ENCODE data around the gene ENDOU. TPM values are rescaled to one million over a fixed set of nuclear protein-coding genes. Genes with fewer than 3 reads are reported as not detected.

The ENDOU gene
- polyA plus RNA-seq, 3 donors: 0.17 to 0.40 TPM; not detected in 1

DNA sequence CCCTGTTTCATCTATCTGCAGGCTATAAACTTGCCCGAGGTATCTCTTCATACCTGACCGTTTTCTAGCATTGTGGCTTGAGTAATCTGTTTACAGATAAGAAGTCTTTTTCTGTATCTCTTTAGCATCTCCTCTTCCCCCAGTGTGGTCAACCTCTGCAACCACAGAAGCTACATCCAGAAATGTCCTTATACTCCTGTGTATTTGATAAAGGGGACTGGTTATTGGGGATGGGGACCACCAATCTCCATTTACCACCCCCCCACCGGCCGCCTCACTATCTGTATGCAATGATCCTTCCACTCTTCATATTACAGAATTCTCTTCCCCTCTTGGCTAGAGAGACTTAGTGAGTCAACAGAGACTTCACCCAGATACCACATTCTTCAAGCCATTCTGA is 16.1 kb downstream of the ENDOU start:
- peak overlapping the region; percentile 57 for H3K4me2 ChIP-seq (replicated peaks; ENCODE audit: extremely low read depth, low read length, poor library complexity, severe bottlenecking)
- no CpG with 5 or more reads among the region's 4 CpGs for WGBS (ENCODE audit: insufficient coverage)

DNA sequence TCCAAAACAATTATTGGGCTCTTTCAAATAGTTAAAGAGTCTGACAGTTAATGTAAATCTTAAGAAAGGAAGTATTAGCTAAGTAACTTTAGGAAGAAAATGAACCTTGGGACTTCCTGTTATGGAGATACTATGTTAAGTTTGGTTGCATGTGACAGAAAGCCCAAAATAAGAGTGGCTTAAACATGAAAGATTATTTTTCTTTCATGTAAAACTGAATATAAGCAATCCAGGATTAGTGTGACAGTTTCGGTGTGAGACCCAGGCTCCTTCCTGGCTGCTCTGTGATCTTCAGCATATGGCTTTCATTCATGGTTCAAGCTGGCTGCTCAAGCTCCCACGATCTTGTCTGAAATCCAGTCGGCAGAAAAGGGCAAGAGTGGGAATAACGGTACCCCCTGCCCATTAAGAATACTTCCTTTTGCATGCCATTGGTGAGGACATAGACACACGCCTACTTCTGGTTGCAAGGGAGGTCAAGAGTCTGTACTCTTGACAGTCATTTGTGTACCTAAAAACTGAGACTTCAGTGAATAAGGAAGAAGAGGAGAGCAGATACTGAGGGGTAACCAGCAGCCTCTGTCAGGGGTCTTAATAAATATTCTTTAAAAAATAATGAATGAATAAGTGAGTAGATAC is 17.3 kb downstream of the ENDOU start:
- Mint-ChIP-seq H3K4me1 (peaks cover 66% of the 10 kb centered on the region), H3K9me3 (no peaks in the 10 kb centered on the region), H3K27ac (peak overlapping the region; percentile 83 to 96 (median 88)), H3K4me3 (peak overlapping the region; percentile 48 to 76), H3K36me3 (peaks cover 5 to 11% of the 10 kb centered on the region in 2 donors), H3K27me3 (ENCODE audit: low read depth in 3 of 3) (peaks cover 0 to 3% (median 2%) of the 10 kb centered on the region in 3 donors)
- H3K4me1 ChIP-seq (ENCODE audit: control insufficient read depth in 1 of 2, insufficient read depth in 2 of 2, low read length in 2 of 2): peaks cover 53 to 67% of the 10 kb centered on the region in 2 donors
- peaks cover 16% of the 10 kb centered on the region for H4K20me1 ChIP-seq (ENCODE audit: insufficient read depth, low read length)
- WGBS (ENCODE audit: insufficient coverage): 30% methylated on average over 3 of the region's 5 CpGs
- H3K4me3 ChIP-seq (replicated peaks in 1 of 3; ENCODE audit: low read depth in 2 of 3, low read length in 3 of 3): peak overlapping the region in 2 of 3 experiments; percentile 9 to 88
- peak overlapping the region; percentile 65 to 95 for H3K27ac ChIP-seq (ENCODE audit: low read depth in 1 of 2, low read length in 2 of 2)
- no peaks in the 10 kb centered on the region for H3K36me3 ChIP-seq (replicated peaks in 1 of 2; ENCODE audit: control insufficient read depth in 1 of 2, insufficient read depth in 2 of 2, low read length in 2 of 2)
- H3K79me2 ChIP-seq (ENCODE audit: insufficient read depth, low read length): peaks cover 61% of the 10 kb centered on the region
- DNase-seq: peak in 1 of 3 donors; percentile 50
- intact Hi-C loops (cut with micrococcal nuclease): loop anchor here in 1 of 2 donors (5.0 kb wide), 1 partner anchor 109 kb away; the partner anchor contains the start of gene HDAC7
- H2AFZ ChIP-seq (ENCODE audit: insufficient read depth, low read depth, low read length, poor library complexity, severe bottlenecking): peak overlapping the region; percentile 14
- H3K9me3 ChIP-seq (replicated peaks in 1 of 2; ENCODE audit: control insufficient read depth in 1 of 2, insufficient read depth in 1 of 2, low read length in 2 of 2): no peaks in the 10 kb centered on the region
- TF ChIP-seq, protein P1, sequence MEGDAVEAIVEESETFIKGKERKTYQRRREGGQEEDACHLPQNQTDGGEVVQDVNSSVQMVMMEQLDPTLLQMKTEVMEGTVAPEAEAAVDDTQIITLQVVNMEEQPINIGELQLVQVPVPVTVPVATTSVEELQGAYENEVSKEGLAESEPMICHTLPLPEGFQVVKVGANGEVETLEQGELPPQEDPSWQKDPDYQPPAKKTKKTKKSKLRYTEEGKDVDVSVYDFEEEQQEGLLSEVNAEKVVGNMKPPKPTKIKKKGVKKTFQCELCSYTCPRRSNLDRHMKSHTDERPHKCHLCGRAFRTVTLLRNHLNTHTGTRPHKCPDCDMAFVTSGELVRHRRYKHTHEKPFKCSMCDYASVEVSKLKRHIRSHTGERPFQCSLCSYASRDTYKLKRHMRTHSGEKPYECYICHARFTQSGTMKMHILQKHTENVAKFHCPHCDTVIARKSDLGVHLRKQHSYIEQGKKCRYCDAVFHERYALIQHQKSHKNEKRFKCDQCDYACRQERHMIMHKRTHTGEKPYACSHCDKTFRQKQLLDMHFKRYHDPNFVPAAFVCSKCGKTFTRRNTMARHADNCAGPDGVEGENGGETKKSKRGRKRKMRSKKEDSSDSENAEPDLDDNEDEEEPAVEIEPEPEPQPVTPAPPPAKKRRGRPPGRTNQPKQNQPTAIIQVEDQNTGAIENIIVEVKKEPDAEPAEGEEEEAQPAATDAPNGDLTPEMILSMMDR (IDR thresholded peaks at IDR 0.05): no peak
- H3K4me2 ChIP-seq (replicated peaks; ENCODE audit: extremely low read depth, low read length, poor library complexity, severe bottlenecking): peak overlapping the region; percentile 81
- H3K9ac ChIP-seq (ENCODE audit: insufficient read depth, low read length, poor library complexity, severe bottlenecking): no peak overlapping the region
- no peaks in the 10 kb centered on the region for H3K27me3 ChIP-seq (ENCODE audit: control insufficient read depth in 2 of 2, insufficient read depth in 2 of 2, low read length in 2 of 2)

More for the DNA sequence above, 16.1 kb downstream of the ENDOU start:
- TF ChIP-seq, protein P1 (IDR thresholded peaks at IDR 0.05): no peak
- Histone ChIP-seq H3K4me1 (ENCODE audit: control insufficient read depth in 1 of 2, insufficient read depth in 2 of 2, low read length in 2 of 2) (peaks cover 55 to 69% of the 10 kb centered on the region in 2 donors), H3K27me3 (ENCODE audit: control insufficient read depth in 2 of 2, insufficient read depth in 2 of 2, low read length in 2 of 2) (no peaks in the 10 kb centered on the region), H3K27ac (ENCODE audit: low read depth in 1 of 2, low read length in 2 of 2) (peak overlapping the region; percentile 78 to 95), H2AFZ (ENCODE audit: insufficient read depth, low read depth, low read length, poor library complexity, severe bottlenecking) (no peak overlapping the region), H3K9me3 (replicated peaks in 1 of 2; ENCODE audit: control insufficient read depth in 1 of 2, insufficient read depth in 1 of 2, low read length in 2 of 2) (no peaks in the 10 kb centered on the region), H3K4me3 (replicated peaks in 1 of 3; ENCODE audit: low read depth in 2 of 3, low read length in 3 of 3) (peak overlapping the region in 1 of 3 experiments; percentile 88), H3K79me2 (ENCODE audit: insufficient read depth, low read length) (peaks cover 49% of the 10 kb centered on the region), H3K36me3 (replicated peaks in 1 of 2; ENCODE audit: control insufficient read depth in 1 of 2, insufficient read depth in 2 of 2, low read length in 2 of 2) (no peaks in the 10 kb centered on the region), H3K9ac (ENCODE audit: insufficient read depth, low read length, poor library complexity, severe bottlenecking) (no peak overlapping the region), H4K20me1 (ENCODE audit: insufficient read depth, low read length) (peaks cover 9% of the 10 kb centered on the region)
- peaks cover 0 to 3% (median 2%) of the 10 kb centered on the region in 3 donors for H3K27me3 Mint-ChIP-seq (ENCODE audit: low read depth in 3 of 3)
- H3K4me1 Mint-ChIP-seq: peaks cover 63% of the 10 kb centered on the region
- H3K9me3 Mint-ChIP-seq: no peaks in the 10 kb centered on the region
- H3K4me3 Mint-ChIP-seq: peak overlapping the region in 1 of 2 donors; percentile 56
- H3K36me3 Mint-ChIP-seq: peaks cover 0 to 8% of the 10 kb centered on the region in 2 donors
- peak overlapping the region; percentile 83 to 93 (median 91) for H3K27ac Mint-ChIP-seq
- intact Hi-C loops (cut with micrococcal nuclease): loop anchor here in 1 of 2 donors (5.0 kb wide), 1 partner anchor 108 kb away; the partner anchor contains the start of gene HDAC7
- peak in 1 of 3 donors; percentile 6 for DNase-seq
